ENCODE results near the gene FRRS1. TPM values are rescaled to one million over a fixed set of nuclear protein-coding genes. Genes with fewer than 3 reads are reported as not detected.

FRRS1 gene
- polyA plus RNA-seq, 4 donors, result 0.45 to 8.4 (median 1.7) TPM

- no peak for FAIRE-seq
- Histone ChIP-seq H3K27ac (ENCODE audit: low read depth in 1 of 3, low read length in 2 of 3) (no peak overlapping the region), H3K27me3 (ENCODE audit: control insufficient read depth in 3 of 3, insufficient read depth in 3 of 3, low read length in 3 of 3) (no peaks in the 10 kb centered on the region)
Measured at GRCh38 chr1:99789715-99790114, 23.3 kb upstream of the FRRS1 start.

GRCh38 chr1:99788896-99789295 is 22.5 kb upstream of the FRRS1 start:
- Histone ChIP-seq H3K36me3 (ENCODE audit: control insufficient read depth in 3 of 3, insufficient read depth in 2 of 3, low read depth in 1 of 3, low read length in 3 of 3) (no peaks in the 10 kb centered on the region), H3K27me3 (ENCODE audit: control insufficient read depth in 3 of 3, insufficient read depth in 3 of 3, low read length in 3 of 3) (no peaks in the 10 kb centered on the region), H3K9me3 (ENCODE audit: control insufficient read depth in 2 of 2, insufficient read depth in 1 of 2, low read depth in 1 of 2, low read length in 1 of 2) (no peaks in the 10 kb centered on the region), H3K27ac (ENCODE audit: low read depth in 1 of 3, low read length in 2 of 3) (no peak overlapping the region), H3K4me1 (ENCODE audit: control insufficient read depth in 3 of 3, insufficient read depth in 2 of 3, low read depth in 1 of 3, low read length in 2 of 3) (no peaks in the 10 kb centered on the region), H3K4me3 (ENCODE audit: low read depth in 1 of 3, low read length in 3 of 3) (no peak overlapping the region)
- DNase-seq, result no peak
- no peak for FAIRE-seq

More at GRCh38 chr1:99789715-99790114, 23.3 kb upstream of the FRRS1 start:
- H3K4me1 ChIP-seq (ENCODE audit: control insufficient read depth in 3 of 3, insufficient read depth in 2 of 3, low read depth in 1 of 3, low read length in 2 of 3), result no peaks in the 10 kb centered on the region
- peak; percentile 33 to 37 for DNase-seq
- H3K9me3 ChIP-seq (ENCODE audit: control insufficient read depth in 2 of 2, insufficient read depth in 1 of 2, low read depth in 1 of 2, low read length in 1 of 2), result no peaks in the 10 kb centered on the region
- H3K4me3 ChIP-seq (ENCODE audit: low read depth in 1 of 3, low read length in 3 of 3), result no peak overlapping the region
- H3K36me3 ChIP-seq (ENCODE audit: control insufficient read depth in 3 of 3, insufficient read depth in 2 of 3, low read depth in 1 of 3, low read length in 3 of 3), result no peaks in the 10 kb centered on the region
- WGBS, 3 donors, result 69 to 76% (median 73%) methylated on average over 2 of the region's 2 CpGs

- DNase-seq (peak in 1 of 2 donors; percentile 64), FAIRE-seq (no peak)
- Histone ChIP-seq H3K9me3 (ENCODE audit: control insufficient read depth in 2 of 2, insufficient read depth in 1 of 2, low read depth in 1 of 2, low read length in 1 of 2) (no peaks in the 10 kb centered on the region), H3K4me1 (ENCODE audit: control insufficient read depth in 3 of 3, insufficient read depth in 2 of 3, low read depth in 1 of 3, low read length in 2 of 3) (no peaks in the 10 kb centered on the region), H3K27me3 (ENCODE audit: control insufficient read depth in 3 of 3, insufficient read depth in 3 of 3, low read length in 3 of 3) (peaks cover 0 to 4% (median 0%) of the 10 kb centered on the region in 3 donors), H3K27ac (ENCODE audit: low read depth in 1 of 3, low read length in 2 of 3) (no peak overlapping the region), H3K36me3 (ENCODE audit: control insufficient read depth in 3 of 3, insufficient read depth in 2 of 3, low read depth in 1 of 3, low read length in 3 of 3) (no peaks in the 10 kb centered on the region), H3K4me3 (ENCODE audit: low read depth in 1 of 3, low read length in 3 of 3) (no peak overlapping the region)
- WGBS, 3 donors, result 26 to 60% (median 50%) methylated on average over 2 of the region's 2 CpGs
Measured at GRCh38 chr1:99786751-99787501, 20.5 kb upstream of the FRRS1 start.

DNA sequence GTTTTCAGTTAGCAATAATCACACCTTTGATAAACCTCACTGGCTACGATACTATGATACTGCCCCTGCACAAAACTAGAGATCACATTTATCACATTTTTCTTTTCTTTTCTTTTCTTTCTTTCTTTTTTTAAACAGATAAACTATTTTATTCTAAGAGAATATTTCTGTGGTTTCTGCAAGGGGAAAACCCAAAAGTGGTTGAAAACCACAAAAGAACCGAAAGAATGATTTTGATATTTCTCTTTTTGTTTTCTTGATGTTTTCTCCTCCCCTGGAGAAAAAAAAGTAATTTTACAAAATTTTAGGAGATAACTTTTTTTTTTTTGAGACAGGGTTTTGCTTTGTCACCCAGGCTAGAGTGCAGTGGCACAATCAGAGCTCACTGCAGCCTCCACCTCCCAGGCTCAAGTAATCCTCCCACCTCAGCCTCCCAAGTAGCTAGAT is 18.4 kb upstream of the FRRS1 start:
- Histone ChIP-seq H3K4me1 (ENCODE audit: control insufficient read depth in 3 of 3, insufficient read depth in 2 of 3, low read depth in 1 of 3, low read length in 2 of 3) (no peaks in the 10 kb centered on the region), H3K36me3 (ENCODE audit: control insufficient read depth in 3 of 3, insufficient read depth in 2 of 3, low read depth in 1 of 3, low read length in 3 of 3) (no peaks in the 10 kb centered on the region), H3K27me3 (ENCODE audit: control insufficient read depth in 3 of 3, insufficient read depth in 3 of 3, low read length in 3 of 3) (peaks cover 0 to 4% (median 0%) of the 10 kb centered on the region in 3 donors), H3K9me3 (ENCODE audit: control insufficient read depth in 2 of 2, insufficient read depth in 1 of 2, low read depth in 1 of 2, low read length in 1 of 2) (no peaks in the 10 kb centered on the region), H3K4me3 (ENCODE audit: low read depth in 1 of 3, low read length in 3 of 3) (no peak overlapping the region), H3K27ac (ENCODE audit: low read depth in 1 of 3, low read length in 2 of 3) (no peak overlapping the region)
- DNase-seq (no peak), FAIRE-seq (no peak)
- 70 to 81% (median 74%) methylated on average over 2 of the region's 2 CpGs for WGBS, 3 donors

DNA sequence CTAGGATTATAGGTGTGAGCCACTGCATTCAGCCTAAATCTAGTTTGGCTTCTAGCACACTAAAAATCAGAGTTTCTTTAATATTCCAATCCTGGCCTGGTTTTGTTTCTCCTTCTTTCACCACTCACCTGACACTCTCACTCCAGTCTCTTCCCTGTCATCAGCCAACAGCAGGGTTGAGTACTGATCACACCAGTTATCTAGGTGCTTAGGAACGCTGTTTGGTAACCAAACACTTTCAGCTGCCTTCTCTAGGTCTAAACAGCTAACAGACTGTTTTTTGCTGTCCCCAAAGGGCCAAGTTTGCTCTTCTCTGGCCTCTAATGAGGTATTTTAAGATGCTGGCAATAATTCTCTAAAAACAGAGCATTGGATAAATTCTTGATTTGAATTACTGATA is 17.7 kb upstream of the FRRS1 start:
- H3K4me3 ChIP-seq (ENCODE audit: low read depth in 1 of 3, low read length in 3 of 3), result no peak overlapping the region
- FAIRE-seq (no peak), DNase-seq (no peak)
- H3K4me1 ChIP-seq (ENCODE audit: control insufficient read depth in 3 of 3, insufficient read depth in 2 of 3, low read depth in 1 of 3, low read length in 2 of 3), result no peaks in the 10 kb centered on the region
- H3K27ac ChIP-seq (ENCODE audit: low read depth in 1 of 3, low read length in 2 of 3), result no peak overlapping the region
- no peaks in the 10 kb centered on the region for H3K36me3 ChIP-seq (ENCODE audit: control insufficient read depth in 3 of 3, insufficient read depth in 2 of 3, low read depth in 1 of 3, low read length in 3 of 3)
- H3K9me3 ChIP-seq (ENCODE audit: control insufficient read depth in 2 of 2, insufficient read depth in 1 of 2, low read depth in 1 of 2, low read length in 1 of 2), result no peaks in the 10 kb centered on the region
- 51 to 59% (median 53%) methylated on average over 1 of the region's 1 CpG for WGBS, 3 donors
- peaks cover 0 to 4% (median 0%) of the 10 kb centered on the region in 3 donors for H3K27me3 ChIP-seq (ENCODE audit: control insufficient read depth in 3 of 3, insufficient read depth in 3 of 3, low read length in 3 of 3)

GRCh38 chr1:99782920-99783319 is 16.5 kb upstream of the FRRS1 start:
- WGBS, 3 donors, result 73 to 78% (median 77%) methylated on average over 3 of the region's 3 CpGs

GRCh38 chr1:99782397-99782796 is 16.0 kb upstream of the FRRS1 start:
- peaks cover 0 to 4% (median 0%) of the 10 kb centered on the region in 3 donors for H3K27me3 ChIP-seq (ENCODE audit: control insufficient read depth in 3 of 3, insufficient read depth in 3 of 3, low read length in 3 of 3)
- H3K9me3 ChIP-seq (ENCODE audit: control insufficient read depth in 2 of 2, insufficient read depth in 1 of 2, low read depth in 1 of 2, low read length in 1 of 2), result no peaks in the 10 kb centered on the region
- 93 to 100% (median 97%) methylated on average over 1 of the region's 1 CpG for WGBS, 3 donors
- no peaks in the 10 kb centered on the region for H3K4me1 ChIP-seq (ENCODE audit: control insufficient read depth in 3 of 3, insufficient read depth in 2 of 3, low read depth in 1 of 3, low read length in 2 of 3)
- no peaks in the 10 kb centered on the region for H3K36me3 ChIP-seq (ENCODE audit: control insufficient read depth in 3 of 3, insufficient read depth in 2 of 3, low read depth in 1 of 3, low read length in 3 of 3)
- DNase-seq (no peak), FAIRE-seq (no peak)
- no peak overlapping the region for H3K4me3 ChIP-seq (ENCODE audit: low read depth in 1 of 3, low read length in 3 of 3)
- no peak overlapping the region for H3K27ac ChIP-seq (ENCODE audit: low read depth in 1 of 3, low read length in 2 of 3)

More at GRCh38 chr1:99782920-99783319, 16.5 kb upstream of the FRRS1 start:
- no peaks in the 10 kb centered on the region for H3K36me3 ChIP-seq (ENCODE audit: control insufficient read depth in 3 of 3, insufficient read depth in 2 of 3, low read depth in 1 of 3, low read length in 3 of 3)
- DNase-seq (no peak), FAIRE-seq (no peak)
- peaks cover 0 to 4% (median 0%) of the 10 kb centered on the region in 3 donors for H3K27me3 ChIP-seq (ENCODE audit: control insufficient read depth in 3 of 3, insufficient read depth in 3 of 3, low read length in 3 of 3)
- H3K27ac ChIP-seq (ENCODE audit: low read depth in 1 of 3, low read length in 2 of 3), result no peak overlapping the region
- H3K9me3 ChIP-seq (ENCODE audit: control insufficient read depth in 2 of 2, insufficient read depth in 1 of 2, low read depth in 1 of 2, low read length in 1 of 2), result no peaks in the 10 kb centered on the region
- H3K4me1 ChIP-seq (ENCODE audit: control insufficient read depth in 3 of 3, insufficient read depth in 2 of 3, low read depth in 1 of 3, low read length in 2 of 3), result no peaks in the 10 kb centered on the region
- no peak overlapping the region for H3K4me3 ChIP-seq (ENCODE audit: low read depth in 1 of 3, low read length in 3 of 3)

DNA sequence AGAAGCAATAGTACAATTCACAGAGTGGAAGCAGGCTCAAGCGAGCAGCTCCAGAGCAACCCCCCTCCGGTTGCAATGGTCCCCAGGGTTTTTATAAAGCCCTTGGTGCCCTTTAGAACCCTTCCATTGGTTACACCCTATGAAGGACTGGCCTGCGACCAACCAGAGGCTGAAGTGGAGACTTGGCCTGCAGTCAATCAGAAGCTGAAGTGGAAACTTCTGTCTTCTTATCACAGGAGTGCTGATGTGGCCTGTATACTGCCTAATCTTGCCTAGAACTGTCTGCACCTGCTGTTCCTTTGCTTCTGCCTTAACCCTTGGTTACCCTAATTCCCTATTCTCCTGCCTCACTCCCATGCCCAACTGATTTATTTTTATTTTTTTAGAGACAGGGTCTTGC is 15.4 kb upstream of the FRRS1 start:
- WGBS, 3 donors, result 47 to 73% (median 65%) methylated on average over 3 of the region's 3 CpGs
- H3K9me3 ChIP-seq (ENCODE audit: control insufficient read depth in 2 of 2, insufficient read depth in 1 of 2, low read depth in 1 of 2, low read length in 1 of 2), result no peaks in the 10 kb centered on the region
- no peak for DNase-seq
- no peak overlapping the region for H3K27ac ChIP-seq (ENCODE audit: low read depth in 1 of 3, low read length in 2 of 3)
- no peak overlapping the region for H3K4me3 ChIP-seq (ENCODE audit: low read depth in 1 of 3, low read length in 3 of 3)
- FAIRE-seq, result no peak
- peaks cover 0 to 4% (median 0%) of the 10 kb centered on the region in 3 donors for H3K27me3 ChIP-seq (ENCODE audit: control insufficient read depth in 3 of 3, insufficient read depth in 3 of 3, low read length in 3 of 3)
- H3K36me3 ChIP-seq (ENCODE audit: control insufficient read depth in 3 of 3, insufficient read depth in 2 of 3, low read depth in 1 of 3, low read length in 3 of 3), result no peaks in the 10 kb centered on the region
- no peaks in the 10 kb centered on the region for H3K4me1 ChIP-seq (ENCODE audit: control insufficient read depth in 3 of 3, insufficient read depth in 2 of 3, low read depth in 1 of 3, low read length in 2 of 3)

GRCh38 chr1:99777752-99778151 is 11.3 kb upstream of the FRRS1 start:
- Histone ChIP-seq H3K4me1 (ENCODE audit: control insufficient read depth in 3 of 3, insufficient read depth in 2 of 3, low read depth in 1 of 3, low read length in 2 of 3) (no peaks in the 10 kb centered on the region), H3K9me3 (ENCODE audit: control insufficient read depth in 2 of 2, insufficient read depth in 1 of 2, low read depth in 1 of 2, low read length in 1 of 2) (no peaks in the 10 kb centered on the region), H3K36me3 (ENCODE audit: control insufficient read depth in 3 of 3, insufficient read depth in 2 of 3, low read depth in 1 of 3, low read length in 3 of 3) (no peaks in the 10 kb centered on the region), H3K27me3 (ENCODE audit: control insufficient read depth in 3 of 3, insufficient read depth in 3 of 3, low read length in 3 of 3) (peaks cover 0 to 4% (median 0%) of the 10 kb centered on the region in 3 donors), H3K27ac (ENCODE audit: low read depth in 1 of 3, low read length in 2 of 3) (no peak overlapping the region), H3K4me3 (ENCODE audit: low read depth in 1 of 3, low read length in 3 of 3) (no peak overlapping the region)
- FAIRE-seq, result no peak
- DNase-seq, result no peak
- WGBS, 3 donors, result 55 to 69% (median 61%) methylated on average over 3 of the region's 3 CpGs
